ENCODE data around the gene ESPN.
"Not testable (repeated sequence)": the region's sequence is repeated elsewhere in the genome, so short reads cannot be mapped to it uniquely, and the experiment has no call there.

The ESPN gene

DNA sequence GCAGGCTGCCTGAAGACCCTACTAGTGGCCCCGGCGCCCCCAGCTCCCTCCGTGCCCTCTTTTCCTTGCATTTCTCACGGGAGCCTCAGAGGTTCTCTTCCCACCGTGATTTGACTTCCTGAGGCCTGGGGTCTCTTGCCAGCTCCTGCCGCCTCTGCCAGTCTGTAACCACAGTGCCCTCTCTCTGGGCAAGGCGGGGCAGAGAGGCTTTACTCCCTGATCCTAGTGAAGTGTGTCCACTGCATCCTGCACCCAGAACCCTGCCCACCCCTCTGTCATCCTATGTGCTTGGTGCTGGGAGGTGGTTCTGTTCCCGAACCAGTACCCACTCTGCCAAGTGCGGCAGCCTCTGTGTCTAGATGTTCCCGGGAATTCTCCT, 2.4 kb downstream of the ESPN start:
- DNase-seq, result no peak

DNA sequence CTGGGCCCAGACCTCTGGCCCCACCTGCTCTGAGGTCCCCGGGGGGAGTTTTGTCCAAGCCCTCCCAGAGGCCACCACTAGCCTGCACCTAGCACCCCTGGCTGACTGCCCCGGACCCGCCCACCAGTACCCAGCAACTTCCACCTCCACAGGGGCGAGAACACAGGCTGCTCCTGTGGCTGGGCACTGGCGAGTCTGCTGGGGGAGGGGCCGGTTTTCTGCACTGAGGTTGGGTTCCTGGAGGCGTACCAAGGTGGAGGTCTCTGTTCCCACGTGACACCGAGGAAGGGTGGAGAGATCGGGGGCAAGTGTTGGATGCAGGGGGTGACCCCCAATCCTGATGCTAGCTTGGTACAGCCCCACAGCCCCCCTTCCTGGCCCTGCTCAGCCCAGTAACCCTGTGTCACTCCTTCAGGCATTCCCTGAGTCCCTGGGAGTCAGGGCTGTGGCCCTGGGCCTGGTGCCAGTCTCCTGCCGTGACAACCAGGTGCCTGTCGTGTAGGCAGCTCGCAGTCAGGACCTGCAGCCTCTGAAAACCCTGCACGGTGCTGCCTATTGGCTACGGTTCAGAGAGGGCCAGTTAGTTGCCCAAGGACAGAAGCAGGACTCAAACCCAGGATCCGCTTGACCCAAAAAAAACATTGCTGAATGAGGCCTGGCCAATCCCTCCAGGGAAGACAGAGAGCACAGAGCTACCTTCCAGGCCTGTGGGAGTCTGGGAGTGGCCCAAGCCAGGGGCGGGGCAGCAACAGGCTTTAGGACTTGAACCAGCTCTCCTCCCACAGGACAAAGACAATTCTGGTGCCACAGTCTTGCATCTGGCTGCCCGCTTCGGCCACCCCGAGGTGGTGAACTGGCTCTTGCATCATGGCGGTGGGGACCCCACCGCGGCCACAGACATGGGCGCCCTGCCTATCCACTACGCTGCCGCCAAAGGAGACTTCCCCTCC, 3.1 kb downstream of the ESPN start:
- DNase-seq, result no peak

DNA sequence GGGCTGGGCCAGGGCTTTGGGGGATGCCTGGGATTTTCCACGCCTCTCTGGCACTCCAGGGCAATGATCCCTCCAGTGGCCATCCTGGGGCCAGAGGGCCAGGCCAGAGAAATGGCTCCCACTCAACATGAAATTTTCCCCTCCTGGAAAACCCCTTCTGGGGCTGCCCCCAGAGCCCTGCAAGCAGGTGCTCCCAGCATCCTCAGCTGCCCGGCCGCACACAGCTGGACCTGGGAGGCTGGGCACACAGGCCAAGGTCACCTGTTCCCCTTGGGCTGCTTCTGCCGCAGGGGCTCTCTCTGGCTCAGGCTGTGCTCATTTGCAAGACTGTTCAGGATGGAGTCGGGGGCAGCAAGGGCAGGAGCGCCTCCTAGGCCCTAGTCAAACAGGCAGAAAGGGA, 3.9 kb downstream of the ESPN start:
- not testable (repeated sequence) for DNase-seq

DNA sequence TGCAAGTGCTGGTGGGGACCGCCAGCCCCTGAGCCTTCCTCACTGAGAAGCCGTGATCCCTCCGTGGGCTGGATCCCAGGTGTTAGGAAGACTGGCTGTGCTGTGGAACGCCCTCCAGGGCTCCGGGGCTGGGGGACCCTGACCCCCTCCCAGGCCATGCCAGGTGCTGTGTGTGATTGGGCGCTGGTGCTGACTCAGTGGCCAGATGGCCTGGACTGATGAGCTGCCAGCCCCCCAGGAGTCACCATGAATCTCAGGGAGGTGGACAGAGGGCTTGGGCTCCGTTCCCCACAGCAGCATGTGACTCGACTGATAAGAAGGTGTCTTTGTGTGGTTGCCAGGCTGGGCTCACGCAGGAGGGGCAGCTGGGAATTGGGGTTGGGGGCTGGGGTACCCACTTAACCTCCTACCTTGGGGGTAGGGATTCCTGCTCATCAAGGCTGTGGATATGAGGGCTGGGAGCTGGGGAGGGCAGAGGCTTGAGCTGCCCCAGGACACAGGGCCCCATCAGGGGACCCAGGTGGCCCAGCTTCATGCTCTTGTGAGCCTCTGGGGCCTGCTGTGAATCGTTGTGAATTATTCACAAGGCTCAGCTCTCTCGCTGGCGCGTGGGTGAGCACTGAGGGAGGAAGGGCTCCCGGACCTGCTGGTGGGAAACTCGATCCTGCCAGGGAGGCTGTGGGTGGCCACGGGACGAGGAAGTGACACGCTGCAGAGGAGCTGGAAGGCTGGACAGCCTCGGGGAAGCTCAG, 5.3 kb downstream of the ESPN start:
- DNase-seq, result peak in 13 of 56 donors; percentile 2 to 24 (median 18)

DNA sequence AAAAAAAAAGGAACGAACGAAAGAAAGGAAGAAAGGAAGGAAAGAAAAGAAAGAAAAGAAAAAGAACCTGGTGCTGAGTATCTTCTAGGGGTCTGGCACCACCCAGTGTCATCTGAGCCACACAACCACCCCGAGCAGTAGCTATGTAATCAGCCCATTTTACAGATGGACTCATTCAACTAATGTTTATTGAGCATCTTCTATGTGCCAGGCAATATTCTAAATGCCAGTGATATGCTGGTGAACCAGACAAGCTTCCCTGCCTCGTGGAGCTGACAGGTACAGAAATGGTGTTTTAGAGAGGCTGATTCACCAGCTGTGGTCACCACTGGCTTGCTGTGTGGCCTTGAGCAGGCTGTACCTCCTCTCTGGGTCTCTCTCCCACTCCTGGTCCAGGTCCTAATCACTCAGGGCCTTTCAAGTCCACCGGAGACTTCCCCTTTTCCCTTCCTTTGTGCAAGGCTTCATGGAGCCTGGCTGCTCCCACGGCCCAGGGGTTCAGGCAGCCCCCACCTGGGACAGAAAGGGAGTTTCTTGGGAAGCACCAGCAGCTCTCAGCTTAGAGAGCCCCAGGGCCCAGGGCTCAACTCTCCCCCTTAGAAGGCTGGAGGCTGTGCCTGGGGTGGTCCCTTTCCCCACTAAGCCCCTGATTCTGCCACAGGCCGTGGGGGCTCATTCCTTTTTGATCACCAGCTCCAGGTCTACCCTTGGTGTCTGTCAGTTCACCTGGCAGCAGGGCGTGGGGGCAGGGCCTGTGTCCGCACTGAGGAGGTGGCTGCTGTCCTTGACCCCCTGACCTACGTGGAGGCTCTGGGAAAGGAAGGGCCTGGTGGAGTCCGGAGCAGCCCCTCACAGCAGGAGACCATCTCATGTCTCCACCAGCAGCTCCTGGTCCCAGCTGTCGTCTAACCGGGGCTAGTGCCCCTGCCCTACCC, 7.3 kb downstream of the ESPN start:
- DNase-seq, result not testable (repeated sequence)

DNA sequence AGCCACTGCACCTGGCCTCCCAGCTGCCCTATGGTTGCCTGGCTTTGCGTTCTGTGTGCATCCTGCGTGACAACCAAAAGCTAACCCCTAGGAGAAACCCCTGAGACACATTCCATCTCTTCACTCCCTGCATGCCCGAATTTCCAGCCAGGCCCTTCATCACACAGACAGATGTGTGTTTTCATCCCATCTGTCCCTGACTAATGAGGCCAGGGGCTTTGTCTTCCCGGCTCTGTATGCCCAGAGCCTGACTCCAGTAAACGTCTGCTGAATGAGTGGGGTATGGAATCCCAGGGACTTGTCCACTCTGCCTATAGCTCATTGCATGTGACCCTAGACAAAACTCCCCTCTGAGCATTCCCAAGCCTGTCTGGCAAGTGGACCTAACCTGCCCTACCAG, 9.6 kb downstream of the ESPN start:
- DNase-seq, result no peak

DNA sequence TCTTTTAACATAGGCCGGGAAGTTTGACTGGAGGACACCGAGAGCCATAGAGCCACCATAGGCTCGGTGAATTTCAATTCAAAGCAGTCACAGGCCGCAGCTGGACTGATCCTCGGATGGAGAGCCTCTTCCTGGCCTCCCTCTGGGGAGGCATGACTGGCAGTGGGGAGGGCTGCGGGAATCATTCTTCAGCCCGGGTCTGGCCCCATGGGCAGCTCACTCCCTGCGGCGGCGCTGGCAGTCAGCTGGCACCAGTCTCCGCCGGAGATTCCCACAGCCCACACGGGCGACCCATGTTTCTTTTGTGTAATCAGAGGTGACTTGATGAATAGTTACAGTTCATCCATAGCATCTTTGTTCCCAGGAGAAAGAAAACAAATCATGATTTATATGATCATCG, 10.6 kb downstream of the ESPN start:
- DNase-seq, result no peak

DNA sequence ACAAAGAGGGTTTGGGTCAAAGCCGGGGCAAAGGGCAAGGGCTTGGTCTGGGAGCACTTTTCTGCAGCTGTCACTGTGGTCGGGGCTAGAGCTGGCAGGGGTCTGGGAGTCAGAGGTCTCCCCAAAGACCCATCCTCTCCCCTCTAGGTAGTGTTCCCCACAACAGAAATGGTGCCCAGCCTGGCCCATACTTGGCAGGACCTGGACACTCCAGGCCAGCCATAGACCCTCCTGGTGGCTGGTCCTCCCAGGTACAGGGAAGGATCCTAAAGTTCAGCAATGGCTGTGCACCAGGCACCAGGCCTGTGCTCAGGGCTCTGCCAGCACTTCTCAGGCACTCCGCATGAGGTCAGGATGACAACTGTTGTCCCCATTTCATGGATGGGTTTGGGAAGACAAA, 11.0 kb downstream of the ESPN start:
- DNase-seq, result no peak

DNA sequence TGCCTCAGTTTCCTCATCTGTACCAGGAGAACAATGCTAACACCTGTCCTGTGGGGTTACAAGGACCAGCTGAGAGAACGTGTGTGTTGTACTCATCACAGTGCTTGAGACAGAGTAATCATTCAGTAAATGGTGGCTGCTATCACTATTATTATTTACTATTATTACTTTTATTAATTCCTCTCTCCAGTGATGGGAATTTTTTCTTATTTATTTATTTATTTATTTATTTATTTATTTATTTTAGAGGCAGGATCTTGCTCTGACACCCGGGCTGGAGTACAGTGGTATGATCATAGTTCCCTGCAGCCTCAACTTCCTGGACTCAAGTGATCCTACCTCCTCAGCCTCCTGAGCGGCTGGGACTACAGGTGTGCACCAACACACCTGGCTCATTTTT, 11.7 kb downstream of the ESPN start:
- DNase-seq, result not testable (repeated sequence)

DNA sequence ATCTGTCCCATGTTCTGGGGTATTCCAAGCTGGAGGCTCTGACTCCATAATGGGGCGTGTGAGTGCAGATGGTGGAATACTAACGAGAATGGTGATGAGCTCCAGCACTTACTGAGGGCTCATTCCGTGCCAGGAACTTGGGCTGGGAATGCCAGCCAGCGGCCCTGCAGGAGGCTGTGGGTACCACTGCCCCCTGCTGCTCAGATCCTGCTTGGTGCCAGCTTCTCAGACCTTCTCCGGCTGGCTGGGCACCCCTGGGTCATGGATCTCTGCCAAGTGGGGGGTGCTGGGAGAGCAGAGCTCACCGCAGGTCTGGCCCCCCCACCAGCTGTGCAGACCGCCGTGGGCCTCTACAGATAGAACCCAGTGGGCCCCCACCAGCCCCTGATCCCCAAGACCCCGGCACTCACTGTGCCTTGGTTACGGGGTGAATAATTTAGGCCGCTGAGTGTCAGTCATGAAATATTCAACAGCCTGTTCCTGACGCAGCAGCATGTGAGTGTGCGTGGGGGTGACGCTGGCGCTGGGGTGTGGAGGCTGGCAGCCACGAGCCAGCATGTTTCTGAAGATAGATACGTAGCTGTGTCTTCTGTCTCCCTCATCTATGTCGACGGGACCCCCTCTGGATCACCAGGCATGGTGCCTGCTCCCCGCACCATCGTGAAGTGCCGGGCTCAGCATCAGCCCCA, 12.6 kb downstream of the ESPN start:
- peak in 47 of 56 donors; percentile 7 to 80 (median 47) for DNase-seq

DNA sequence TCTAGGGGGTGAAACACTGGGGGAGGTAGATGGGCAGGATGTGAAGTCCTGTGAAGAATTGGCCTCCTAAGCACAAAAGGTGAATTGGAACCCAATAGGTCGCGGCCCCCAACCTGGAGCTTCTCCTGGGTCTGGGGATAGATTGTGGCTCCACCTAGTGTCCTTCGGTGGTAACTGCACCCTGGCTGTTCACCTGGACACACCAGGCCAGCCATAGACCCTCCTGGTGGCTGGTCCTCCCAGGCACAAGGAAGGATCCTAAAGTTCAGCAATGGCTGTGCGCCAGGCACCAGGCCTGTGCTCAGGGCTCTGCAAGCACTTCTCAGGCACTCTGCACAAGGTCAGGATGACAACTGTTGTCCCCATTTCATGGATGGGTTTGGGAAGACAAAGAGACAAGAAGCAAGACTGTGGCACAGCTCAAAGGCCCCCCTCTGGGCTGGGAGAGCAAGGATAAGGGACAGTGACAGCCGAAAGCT, 13.5 kb downstream of the ESPN start:
- peak in 31 of 56 donors; percentile 4 to 55 (median 24) for DNase-seq

DNA sequence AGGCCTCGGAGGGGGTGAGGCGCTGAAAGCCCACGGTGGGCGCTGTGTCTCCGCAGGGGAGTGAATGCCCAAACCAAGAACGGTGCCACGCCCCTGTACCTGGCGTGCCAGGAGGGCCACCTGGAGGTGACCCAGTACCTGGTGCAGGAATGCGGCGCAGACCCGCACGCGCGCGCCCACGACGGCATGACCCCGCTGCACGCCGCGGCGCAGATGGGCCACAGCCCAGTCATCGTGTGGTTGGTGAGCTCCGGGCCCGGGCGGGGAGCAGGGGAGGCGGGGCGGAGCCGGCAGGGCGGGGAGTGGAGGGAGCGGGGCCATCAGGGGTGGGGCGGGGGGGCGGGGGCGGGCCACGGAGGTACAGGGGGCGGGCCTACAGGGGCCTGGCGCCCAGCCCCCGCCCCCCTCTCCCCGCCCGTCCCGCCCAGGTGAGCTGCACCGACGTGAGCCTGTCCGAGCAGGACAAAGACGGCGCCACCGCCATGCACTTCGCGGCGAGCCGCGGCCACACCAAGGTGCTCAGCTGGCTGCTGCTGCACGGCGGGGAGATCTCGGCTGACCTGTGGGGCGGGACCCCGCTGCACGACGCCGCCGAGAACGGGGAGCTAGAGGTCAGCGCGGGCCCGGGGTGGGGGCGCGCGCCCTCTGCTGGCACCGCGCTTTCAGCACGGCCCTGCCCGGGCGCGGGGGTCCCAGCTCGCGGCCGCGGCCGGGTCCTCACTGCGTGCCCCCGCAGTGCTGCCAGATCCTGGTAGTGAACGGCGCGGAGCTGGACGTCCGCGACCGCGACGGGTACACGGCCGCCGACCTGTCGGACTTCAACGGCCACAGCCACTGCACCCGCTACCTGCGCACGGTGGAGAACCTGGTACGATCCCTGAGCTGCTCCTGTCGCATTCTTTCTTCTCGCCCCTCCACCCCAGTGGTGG, 15.9 kb downstream of the ESPN start:
- no peak for DNase-seq

DNA sequence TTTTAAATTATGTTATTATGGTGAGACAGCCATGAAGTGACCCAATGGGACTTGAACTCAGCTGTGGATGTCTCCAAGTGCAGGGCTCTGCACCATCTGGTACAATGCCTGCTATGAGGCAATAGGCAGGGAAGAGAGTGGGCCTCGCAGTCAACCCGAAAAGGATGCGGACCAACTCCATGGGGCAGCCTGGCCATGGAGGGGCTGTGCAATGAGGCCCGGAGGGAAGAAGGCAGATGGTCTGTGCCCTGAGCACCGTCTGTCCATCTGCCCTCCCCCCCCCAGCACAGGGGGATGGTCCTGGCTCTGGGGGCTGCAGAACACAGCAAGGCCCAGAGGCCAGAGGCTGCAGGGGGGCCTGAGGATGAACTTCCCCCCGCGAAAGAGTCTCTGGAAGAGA, 17.0 kb downstream of the ESPN start:
- no peak for DNase-seq

DNA sequence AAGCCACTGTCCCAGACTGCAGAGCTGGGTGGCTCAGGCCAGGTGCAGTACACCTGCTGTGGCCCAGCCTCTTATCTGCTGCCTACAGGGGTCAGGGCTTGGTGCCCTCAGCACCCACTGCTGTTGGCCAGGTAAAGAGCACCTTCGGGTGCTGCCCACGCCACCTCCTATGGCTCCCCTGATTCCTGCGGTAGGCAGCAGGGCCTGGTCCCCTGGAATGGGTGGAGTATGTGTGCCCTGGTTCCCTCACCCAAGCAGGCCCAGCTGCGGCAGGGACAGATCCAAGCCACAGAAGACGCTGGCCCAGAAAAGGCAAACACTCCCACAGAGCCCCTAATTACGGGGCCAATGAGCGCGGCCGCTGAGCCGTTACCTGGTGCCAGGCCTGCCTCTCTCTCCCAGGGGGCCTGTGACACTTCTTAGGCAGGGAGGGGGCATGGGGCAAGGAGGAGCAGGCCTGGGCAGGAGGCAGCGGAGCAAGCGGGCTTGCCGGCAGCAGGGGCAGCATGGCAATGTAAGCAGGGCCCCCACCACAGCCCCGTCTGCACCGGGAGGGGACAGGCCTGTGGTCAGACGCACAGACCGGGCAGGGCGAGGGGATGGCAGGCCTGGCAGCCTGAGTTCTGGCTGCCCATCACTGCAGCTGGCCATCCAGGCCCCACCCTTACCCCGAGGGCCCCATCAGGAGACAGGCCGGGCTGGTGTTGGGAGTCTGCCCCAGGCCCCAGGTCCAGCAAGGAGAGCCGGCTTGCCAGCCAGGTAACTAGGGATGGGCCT, 19.0 kb downstream of the ESPN start:
- DNase-seq, result no peak

DNA sequence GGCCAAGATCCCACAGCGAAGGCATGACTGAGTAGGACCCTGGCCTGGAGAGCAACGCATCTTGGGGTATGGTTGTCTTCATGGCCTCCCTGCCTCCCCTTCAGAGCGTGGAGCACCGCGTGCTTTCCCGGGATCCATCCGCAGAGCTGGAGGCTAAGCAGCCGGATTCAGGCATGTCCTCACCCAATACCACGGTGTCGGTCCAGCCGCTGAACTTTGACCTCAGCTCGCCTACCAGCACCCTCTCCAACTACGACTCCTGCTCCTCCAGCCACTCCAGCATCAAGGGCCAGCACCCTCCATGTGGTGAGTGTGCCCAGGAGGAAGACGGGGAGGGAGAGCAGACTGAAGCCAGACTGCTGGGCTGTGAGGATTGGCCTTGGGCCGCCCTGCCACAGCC, 19.8 kb downstream of the ESPN start:
- no peak for DNase-seq

DNA sequence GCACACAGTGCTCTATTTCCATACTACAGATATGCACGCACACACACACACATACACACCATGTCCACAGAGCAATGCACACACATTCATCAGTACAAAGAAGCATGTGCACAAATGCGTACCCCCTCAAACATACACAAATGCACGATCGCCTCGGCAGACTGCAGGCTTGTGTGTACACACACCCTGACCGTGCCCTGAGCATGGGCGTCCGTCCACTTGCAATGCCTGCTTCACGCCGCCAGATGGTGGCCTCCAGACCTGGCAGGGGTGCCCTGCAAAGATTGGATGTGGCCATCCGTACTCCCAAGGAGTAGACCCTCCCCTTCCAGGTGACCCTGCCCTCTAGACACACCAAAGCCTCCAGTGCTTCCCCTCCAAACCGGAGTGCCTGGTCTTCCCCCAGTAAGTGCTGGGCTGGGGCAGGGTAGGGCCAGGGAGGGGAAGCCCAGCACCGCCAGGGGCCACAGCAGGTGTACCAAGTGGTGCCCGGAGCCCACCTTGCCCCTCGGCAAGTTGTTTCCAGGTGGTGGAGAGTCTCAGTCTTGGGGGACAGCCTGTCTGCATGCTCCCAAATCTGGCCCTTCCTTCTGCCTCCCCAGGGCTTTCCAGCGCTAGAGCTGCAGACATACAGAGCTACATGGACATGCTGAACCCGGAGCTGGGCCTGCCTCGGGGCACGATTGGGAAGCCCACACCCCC, 20.6 kb downstream of the ESPN start:
- DNase-seq, result peak in 7 of 56 donors; percentile 3 to 21 (median 15)

DNA sequence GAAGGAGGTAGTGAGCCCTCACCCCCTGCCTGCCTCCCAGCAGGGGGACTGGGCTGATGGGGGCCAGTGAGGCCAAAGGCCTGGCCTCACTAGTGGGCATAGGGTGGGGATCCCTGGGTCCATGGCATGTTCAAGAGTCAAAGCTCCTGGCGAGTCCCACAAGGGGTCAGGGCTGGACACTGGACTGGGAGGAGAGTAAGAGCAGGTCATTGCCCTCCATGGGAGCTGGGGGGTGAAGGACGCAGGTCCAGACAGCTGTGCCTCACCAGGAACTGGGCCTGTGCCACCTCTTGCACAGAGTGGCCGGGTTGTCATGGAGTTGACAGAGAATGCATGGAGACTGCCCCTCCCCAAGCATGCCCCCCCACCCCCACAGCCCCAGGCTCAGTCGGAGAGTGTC, 21.4 kb downstream of the ESPN start:
- DNase-seq, result not testable (repeated sequence)

DNA sequence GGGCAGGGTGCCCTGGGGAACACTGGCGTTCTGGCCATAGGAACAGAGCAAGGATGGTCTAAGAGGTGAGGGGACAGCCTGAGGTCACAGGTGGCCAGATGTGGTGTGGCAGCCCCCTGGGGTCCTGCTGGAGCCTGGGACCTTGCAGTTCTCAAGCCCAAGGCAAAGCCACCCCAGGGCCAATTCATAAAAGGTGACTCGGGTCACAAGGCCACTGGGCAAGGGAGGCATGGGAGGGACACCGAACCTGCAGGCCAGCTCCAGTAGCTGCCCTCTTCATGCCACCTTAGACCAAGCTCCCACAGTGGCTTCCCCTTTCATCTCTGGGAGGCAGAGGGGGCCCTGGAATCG, 22.1 kb downstream of the ESPN start:
- no peak for DNase-seq

Data from amygdala (tissue), 56 donors.